ENCODE measurements around the gene TXNRD1.
"Not testable (repeated sequence)": the region's sequence is repeated elsewhere in the genome, so short reads cannot be mapped to it uniquely, and the experiment has no call there.

TXNRD1 gene

DNA sequence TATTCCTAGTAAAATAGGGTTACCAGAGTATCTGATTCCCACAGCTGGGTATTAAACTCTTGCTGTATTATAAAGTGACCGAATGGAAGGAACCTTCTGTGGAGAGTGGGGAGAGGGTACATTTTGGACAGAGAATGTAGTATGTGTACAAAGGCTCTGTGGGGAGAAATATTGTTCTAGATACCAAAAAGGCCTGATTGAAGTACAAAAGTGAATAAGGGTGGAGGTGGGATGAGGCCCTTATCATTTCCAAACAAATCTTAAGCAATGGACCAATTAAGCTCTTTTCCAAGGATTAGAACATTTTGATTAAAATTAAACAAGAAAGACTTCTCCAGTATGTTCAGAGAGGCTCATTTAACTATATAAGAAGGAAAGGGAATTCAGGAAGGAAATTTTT, 108.3 kb downstream of the TXNRD1 start:
- Mint-ChIP-seq H3K4me1 (no peaks in the 10 kb centered on the region), H3K27ac (no peak overlapping the region), H3K36me3 (ENCODE audit: low read depth) (peaks cover 72% of the 10 kb centered on the region), H3K27me3 (ENCODE audit: low read depth) (no peaks in the 10 kb centered on the region), H3K9me3 (peaks cover 3% of the 10 kb centered on the region), H3K4me3 (no peak overlapping the region)
- no peak for TF ChIP-seq CTCF (IDR thresholded peaks at IDR 0.05; ENCODE audit: unreplicated experiment in 3 of 3)

GRCh38 chr12:104328278-104328677, 112.7 kb downstream of the TXNRD1 start:
- H3K36me3 Mint-ChIP-seq (ENCODE audit: low read depth): peaks cover 45% of the 10 kb centered on the region
- not testable (repeated sequence) for H3K27me3 Mint-ChIP-seq (ENCODE audit: low read depth); H3K4me1 Mint-ChIP-seq; H3K27ac Mint-ChIP-seq; H3K4me3 Mint-ChIP-seq; H3K9me3 Mint-ChIP-seq

GRCh38 chr12:104328790-104329189, 113.2 kb downstream of the TXNRD1 start:
- peaks cover 46% of the 10 kb centered on the region for H3K36me3 Mint-ChIP-seq (ENCODE audit: low read depth)
- H3K9me3 Mint-ChIP-seq: peaks cover 3% of the 10 kb centered on the region
- no peaks in the 10 kb centered on the region for H3K4me1 Mint-ChIP-seq
- no peak overlapping the region for H3K4me3 Mint-ChIP-seq
- H3K27me3 Mint-ChIP-seq (ENCODE audit: low read depth): no peaks in the 10 kb centered on the region
- no peak for TF ChIP-seq CTCF (IDR thresholded peaks at IDR 0.05; ENCODE audit: unreplicated experiment in 3 of 3)
- H3K27ac Mint-ChIP-seq: no peak overlapping the region

DNA sequence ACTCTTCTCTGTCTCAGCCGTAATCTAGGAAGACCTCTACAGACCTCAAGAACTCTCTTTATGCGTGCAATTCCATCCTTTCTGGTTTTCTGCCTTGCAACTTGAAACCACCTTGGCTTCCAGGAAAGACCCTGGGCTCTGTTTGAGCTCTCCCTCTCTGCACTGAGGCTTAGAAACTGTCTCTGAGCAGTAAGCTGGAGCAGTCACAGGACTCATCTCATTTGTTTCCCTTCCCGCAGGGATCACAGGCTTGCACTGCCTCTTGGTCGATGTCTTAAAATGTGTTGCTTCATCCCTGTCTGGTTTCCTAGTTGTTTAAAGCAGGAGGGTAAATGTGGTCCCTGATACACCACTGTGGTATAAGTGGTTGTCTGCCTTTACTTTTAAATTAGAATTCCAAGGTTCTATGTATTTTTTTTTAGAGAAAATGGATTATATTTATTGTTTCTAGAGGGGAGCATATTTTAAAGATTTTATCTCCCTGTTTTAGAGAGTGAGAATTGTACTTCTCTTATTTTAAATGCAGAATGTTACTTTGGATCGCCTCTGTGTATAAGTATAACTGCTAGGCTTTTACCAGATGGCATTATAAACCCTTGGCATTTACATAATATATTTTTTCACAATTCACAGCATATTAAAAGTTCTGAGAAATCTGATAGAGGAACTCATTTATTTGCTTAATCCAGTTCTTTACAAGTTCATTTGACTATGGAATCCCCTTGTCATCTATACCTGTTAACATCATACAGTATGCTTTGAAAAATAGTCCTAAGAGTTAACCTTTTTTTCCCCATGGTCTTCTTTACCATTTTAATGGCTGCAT, 114.3 kb downstream of the TXNRD1 start:
- H3K36me3 Mint-ChIP-seq (ENCODE audit: low read depth): peaks cover 40% of the 10 kb centered on the region
- H3K27me3 Mint-ChIP-seq (ENCODE audit: low read depth): no peaks in the 10 kb centered on the region
- H3K27ac Mint-ChIP-seq: no peak overlapping the region
- TF ChIP-seq CTCF (IDR thresholded peaks at IDR 0.05; ENCODE audit: unreplicated experiment in 3 of 3): no peak
- H3K4me3 Mint-ChIP-seq: no peak overlapping the region
- no peaks in the 10 kb centered on the region for H3K4me1 Mint-ChIP-seq
- no peaks in the 10 kb centered on the region for H3K9me3 Mint-ChIP-seq

DNA sequence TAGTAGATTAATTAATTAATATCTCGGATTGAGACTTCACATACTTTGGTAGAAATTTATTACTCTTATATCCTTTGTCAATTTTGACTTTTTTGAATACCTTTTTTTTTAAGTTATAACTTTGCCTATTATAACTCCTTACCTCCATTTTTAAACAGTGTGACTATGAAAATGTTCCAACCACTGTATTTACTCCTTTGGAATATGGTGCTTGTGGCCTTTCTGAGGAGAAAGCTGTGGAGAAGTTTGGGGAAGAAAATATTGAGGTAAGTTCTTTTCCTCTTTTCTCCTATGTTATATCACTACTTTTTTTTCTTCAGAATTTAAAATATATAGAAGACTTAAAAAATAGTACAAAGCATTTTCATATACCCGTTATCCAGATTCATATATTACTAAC, 115.8 kb downstream of the TXNRD1 start:
- Mint-ChIP-seq H3K4me1 (no peaks in the 10 kb centered on the region), H3K27me3 (ENCODE audit: low read depth) (no peaks in the 10 kb centered on the region), H3K36me3 (ENCODE audit: low read depth) (peaks cover 37% of the 10 kb centered on the region), H3K27ac (no peak overlapping the region), H3K4me3 (no peak overlapping the region), H3K9me3 (no peaks in the 10 kb centered on the region)
- no peak for TF ChIP-seq CTCF (IDR thresholded peaks at IDR 0.05; ENCODE audit: unreplicated experiment in 3 of 3)

DNA sequence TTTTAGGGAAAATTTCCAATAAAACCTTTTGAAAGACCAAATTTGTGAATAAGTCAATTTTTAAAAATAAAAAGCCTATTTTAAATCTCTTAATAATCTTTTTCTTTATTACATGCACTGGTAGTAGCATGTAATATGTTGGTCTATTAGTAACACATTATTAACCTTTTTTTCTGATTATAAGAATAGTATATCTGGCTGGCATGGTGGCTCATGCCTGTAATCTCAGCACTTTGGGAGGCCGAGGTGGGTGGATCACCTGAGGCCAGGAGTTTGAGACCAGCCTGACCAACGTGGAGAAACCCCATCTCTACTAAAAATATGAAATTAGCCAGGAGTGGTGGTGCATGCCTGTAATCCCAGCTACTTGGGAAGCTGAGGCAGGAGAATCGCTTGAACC, 116.7 kb downstream of the TXNRD1 start:
- not testable (repeated sequence) for H3K4me1 Mint-ChIP-seq; H3K27me3 Mint-ChIP-seq (ENCODE audit: low read depth); H3K4me3 Mint-ChIP-seq; H3K9me3 Mint-ChIP-seq; H3K27ac Mint-ChIP-seq
- peaks cover 36% of the 10 kb centered on the region for H3K36me3 Mint-ChIP-seq (ENCODE audit: low read depth)

DNA sequence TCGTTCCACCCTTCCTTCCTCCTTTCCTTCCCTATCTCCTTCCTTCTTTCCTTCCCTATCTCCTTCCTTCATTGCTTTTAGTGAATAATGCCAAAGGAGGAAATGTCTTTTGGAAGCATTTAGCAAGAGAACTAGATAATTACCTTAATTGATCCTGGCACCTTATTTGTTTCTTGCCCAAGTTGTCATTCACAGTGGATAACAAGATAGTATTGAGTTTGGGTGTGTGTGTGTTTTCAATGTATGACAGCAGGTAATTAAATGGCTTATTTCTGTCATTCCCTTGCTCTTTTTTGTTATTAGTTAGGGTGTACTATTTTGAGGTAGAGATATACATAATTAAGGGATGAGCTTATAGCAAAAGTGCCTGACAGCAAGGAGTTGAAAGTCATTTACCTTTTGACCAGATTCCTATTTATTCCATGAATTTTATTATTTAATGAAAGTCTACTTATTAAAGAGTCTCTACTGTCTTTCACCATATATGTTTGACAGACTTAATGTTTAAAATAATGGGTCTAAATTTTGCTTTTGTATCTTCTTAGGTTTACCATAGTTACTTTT, 118.2 kb downstream of the TXNRD1 start:
- H3K27ac Mint-ChIP-seq: no peak overlapping the region
- no peak for TF ChIP-seq CTCF (IDR thresholded peaks at IDR 0.05; ENCODE audit: unreplicated experiment in 3 of 3)
- H3K9me3 Mint-ChIP-seq: no peaks in the 10 kb centered on the region
- peaks cover 31% of the 10 kb centered on the region for H3K36me3 Mint-ChIP-seq (ENCODE audit: low read depth)
- H3K27me3 Mint-ChIP-seq (ENCODE audit: low read depth): no peaks in the 10 kb centered on the region
- no peaks in the 10 kb centered on the region for H3K4me1 Mint-ChIP-seq
- H3K4me3 Mint-ChIP-seq: no peak overlapping the region
